ENCODE data around the gene SYT7. TPM values are rescaled to one million over a fixed set of nuclear protein-coding genes. Genes with fewer than 3 reads are reported as not detected.

The SYT7 gene
- total RNA-seq, 1 donor from 2014 or later: 4.1 TPM

DNA sequence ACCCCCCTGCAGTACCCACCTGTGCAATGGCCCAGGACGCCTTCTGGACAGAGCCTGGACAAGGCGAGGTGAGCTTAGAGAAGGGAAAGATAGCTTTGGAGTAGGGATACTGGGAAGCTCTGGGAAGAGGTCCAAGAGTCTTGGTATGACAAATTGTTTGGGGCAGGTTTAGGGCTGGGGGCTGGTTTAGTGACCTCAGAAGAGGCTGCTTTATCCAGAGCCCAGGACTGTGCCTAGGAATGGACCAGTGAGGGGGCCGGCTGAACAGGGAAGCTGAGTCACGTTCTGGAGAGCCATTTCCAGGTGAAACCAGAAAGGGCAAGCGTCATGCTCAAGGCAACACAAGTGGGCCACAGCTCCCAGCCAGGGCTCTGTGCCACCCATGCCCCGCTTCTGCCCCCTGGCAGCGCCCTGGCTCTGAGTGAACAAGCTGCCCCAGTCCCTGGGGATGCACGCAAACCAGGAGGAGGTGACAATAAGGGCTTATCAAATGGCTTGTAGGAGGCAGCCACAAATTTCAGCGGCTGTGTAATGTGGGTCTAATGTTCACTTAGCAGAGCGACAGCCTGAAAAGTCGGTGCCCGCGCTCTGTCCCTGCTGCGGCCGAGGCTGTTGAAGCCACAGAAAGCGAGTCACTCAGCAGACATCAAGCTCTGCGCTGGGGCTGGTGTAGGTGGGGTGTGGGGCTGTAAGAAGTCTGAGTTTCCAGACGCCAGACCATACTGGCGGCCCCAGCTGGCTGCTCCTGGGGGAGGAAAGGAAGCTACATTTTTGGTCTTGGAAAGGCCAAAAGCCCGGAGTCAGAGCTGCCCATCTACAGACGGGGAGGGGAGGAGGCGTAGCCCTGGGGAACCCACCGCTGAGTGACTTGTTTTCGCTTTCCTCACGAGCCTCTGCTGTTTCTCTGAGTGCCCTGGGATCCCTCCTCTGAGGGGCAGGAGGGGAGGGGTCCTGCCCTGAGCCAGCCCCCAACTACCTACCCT lies 18.3 kb upstream of the SYT7 start:
- Mint-ChIP-seq H3K36me3 (ENCODE audit: low read depth) (no peaks in the 10 kb centered on the region), H3K9me3 (no peaks in the 10 kb centered on the region), H3K4me1 (peaks cover 4% of the 10 kb centered on the region), H3K27ac (ENCODE audit: unreplicated experiment) (no peak overlapping the region), H3K27me3 (ENCODE audit: low read depth) (peaks cover 27% of the 10 kb centered on the region), H3K4me3 (no peak overlapping the region)
- TF ChIP-seq, protein P1, sequence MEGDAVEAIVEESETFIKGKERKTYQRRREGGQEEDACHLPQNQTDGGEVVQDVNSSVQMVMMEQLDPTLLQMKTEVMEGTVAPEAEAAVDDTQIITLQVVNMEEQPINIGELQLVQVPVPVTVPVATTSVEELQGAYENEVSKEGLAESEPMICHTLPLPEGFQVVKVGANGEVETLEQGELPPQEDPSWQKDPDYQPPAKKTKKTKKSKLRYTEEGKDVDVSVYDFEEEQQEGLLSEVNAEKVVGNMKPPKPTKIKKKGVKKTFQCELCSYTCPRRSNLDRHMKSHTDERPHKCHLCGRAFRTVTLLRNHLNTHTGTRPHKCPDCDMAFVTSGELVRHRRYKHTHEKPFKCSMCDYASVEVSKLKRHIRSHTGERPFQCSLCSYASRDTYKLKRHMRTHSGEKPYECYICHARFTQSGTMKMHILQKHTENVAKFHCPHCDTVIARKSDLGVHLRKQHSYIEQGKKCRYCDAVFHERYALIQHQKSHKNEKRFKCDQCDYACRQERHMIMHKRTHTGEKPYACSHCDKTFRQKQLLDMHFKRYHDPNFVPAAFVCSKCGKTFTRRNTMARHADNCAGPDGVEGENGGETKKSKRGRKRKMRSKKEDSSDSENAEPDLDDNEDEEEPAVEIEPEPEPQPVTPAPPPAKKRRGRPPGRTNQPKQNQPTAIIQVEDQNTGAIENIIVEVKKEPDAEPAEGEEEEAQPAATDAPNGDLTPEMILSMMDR (conservative IDR thresholded peaks at IDR 0.05): no peak
- DNase-seq (ENCODE audit: low read depth, low spot score): no peak

DNA sequence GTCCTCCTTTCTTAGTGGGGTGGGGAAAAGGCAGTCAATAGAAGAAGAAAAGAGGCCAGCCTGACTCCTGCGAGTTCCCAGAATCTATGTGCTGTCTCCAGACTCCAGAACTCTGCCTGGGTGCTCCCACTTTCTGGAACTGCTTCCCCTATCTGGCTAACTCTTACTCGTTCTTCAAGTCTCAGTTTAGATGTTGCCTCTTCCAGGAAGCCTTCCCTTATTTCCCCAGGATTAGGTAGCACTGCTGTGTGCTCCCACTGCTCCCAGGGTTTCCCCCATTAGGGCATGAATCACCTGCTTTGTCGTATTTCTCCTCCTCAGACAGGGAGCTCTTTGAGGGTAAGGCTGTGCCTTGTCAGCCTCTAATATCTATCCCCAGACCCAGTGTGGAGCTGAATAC lies 17.5 kb upstream of the SYT7 start:
- H3K9me3 Mint-ChIP-seq: no peaks in the 10 kb centered on the region
- no peak for DNase-seq (ENCODE audit: low read depth, low spot score)
- peaks cover 4% of the 10 kb centered on the region for H3K4me1 Mint-ChIP-seq
- no peak overlapping the region for H3K27ac Mint-ChIP-seq (ENCODE audit: unreplicated experiment)
- TF ChIP-seq, protein P1 (conservative IDR thresholded peaks at IDR 0.05): no peak
- H3K4me3 Mint-ChIP-seq: no peak overlapping the region
- peaks cover 28% of the 10 kb centered on the region for H3K27me3 Mint-ChIP-seq (ENCODE audit: low read depth)
- no peaks in the 10 kb centered on the region for H3K36me3 Mint-ChIP-seq (ENCODE audit: low read depth)

DNA sequence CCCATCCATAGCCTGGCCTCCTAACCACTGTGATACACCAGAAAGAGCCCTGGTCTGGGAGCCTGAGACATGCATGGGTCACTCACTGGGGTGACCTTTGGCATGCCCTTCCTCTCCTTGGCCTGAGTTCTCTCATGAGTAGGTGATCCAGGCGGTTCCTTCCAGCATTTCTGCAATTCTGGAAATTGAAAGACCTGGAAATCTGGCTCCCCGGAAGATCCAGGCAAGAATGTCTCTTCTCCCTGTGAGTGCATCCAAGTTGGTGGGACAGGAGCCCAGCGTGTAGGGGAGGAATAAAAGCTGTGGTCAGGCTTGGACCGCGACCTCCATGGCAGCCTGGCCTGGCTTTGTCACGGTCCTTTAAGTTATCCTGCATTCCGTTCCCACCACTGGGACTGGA lies 16.1 kb upstream of the SYT7 start:
- peaks cover 4% of the 10 kb centered on the region for H3K4me1 Mint-ChIP-seq
- H3K9me3 Mint-ChIP-seq: no peaks in the 10 kb centered on the region
- no peaks in the 10 kb centered on the region for H3K36me3 Mint-ChIP-seq (ENCODE audit: low read depth)
- DNase-seq (ENCODE audit: low read depth, low spot score): no peak
- TF ChIP-seq, protein P1 (conservative IDR thresholded peaks at IDR 0.05): no peak
- no peak overlapping the region for H3K4me3 Mint-ChIP-seq
- H3K27ac Mint-ChIP-seq (ENCODE audit: unreplicated experiment): no peak overlapping the region
- H3K27me3 Mint-ChIP-seq (ENCODE audit: low read depth): peaks cover 37% of the 10 kb centered on the region

DNA sequence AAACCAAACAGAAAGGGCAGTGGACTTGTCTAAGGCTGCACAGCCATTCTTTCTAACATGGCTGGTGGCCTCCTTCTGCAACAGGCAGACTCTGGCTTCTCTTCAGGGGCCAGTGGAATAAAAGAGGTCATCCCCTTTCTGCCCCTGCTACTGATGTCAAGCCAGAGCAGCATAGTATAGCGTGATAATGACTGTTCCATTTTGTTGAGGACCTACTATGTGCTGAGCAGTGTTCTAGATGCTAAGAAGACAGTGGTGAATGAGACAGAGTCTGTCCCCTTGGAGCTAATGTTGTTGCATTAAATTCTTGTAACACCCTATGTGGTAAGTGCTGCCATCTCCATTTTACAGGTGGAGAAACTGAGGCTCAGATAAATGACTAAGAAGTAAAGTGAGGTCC lies 15.7 kb upstream of the SYT7 start:
- Mint-ChIP-seq H3K27me3 (ENCODE audit: low read depth) (peaks cover 42% of the 10 kb centered on the region), H3K36me3 (ENCODE audit: low read depth) (no peaks in the 10 kb centered on the region), H3K9me3 (no peaks in the 10 kb centered on the region), H3K27ac (ENCODE audit: unreplicated experiment) (no peak overlapping the region), H3K4me1 (peaks cover 4% of the 10 kb centered on the region), H3K4me3 (no peak overlapping the region)
- TF ChIP-seq, protein P1 (conservative IDR thresholded peaks at IDR 0.05): no peak
- DNase-seq (ENCODE audit: low read depth, low spot score): no peak

DNA sequence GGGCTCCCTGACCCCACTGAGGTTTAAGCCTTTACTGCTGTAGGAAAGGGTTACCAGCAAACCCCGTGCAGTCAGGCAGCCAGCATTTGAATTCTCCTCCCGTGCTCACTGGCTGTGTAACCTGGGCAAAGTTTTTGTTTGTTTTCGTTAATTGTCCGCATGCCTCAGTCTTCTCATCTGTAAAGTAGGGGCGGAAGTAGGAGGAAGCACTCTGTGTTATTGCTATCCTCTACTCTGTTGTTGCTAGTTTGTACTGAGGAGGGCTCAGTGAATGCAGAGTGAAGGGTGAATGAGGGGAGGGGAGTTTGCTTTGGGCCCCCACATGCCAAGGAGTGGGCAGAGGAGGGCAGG lies 14.0 kb upstream of the SYT7 start:
- TF ChIP-seq, protein P1 (conservative IDR thresholded peaks at IDR 0.05): no peak
- Mint-ChIP-seq H3K4me1 (peaks cover 4% of the 10 kb centered on the region), H3K4me3 (no peak overlapping the region), H3K27ac (ENCODE audit: unreplicated experiment) (no peak overlapping the region), H3K27me3 (ENCODE audit: low read depth) (peaks cover 52% of the 10 kb centered on the region), H3K9me3 (no peaks in the 10 kb centered on the region), H3K36me3 (ENCODE audit: low read depth) (no peaks in the 10 kb centered on the region)
- no peak for DNase-seq (ENCODE audit: low read depth, low spot score)
